Lower leg skin (tissue), 4 donors: ENCODE results near the gene INF2. TPM values are rescaled to one million over a fixed set of nuclear protein-coding genes. Genes with fewer than 3 reads are reported as not detected.

Source experiments
- DNase-seq, 2 donors: peaks; one replicate each; pipeline ENCODE4 v3.0.0-alpha.2; 2019; ENCODE audit warnings: low spot score in 2 of 2
- H3K4me3 ChIP-seq: fragments of 200-600 bp; sonication (generic); 2 replicates; pipeline ENCODE4 v1.5.1; 2017; ENCODE audit warnings: mild to moderate bottlenecking, low read depth; ENCODE audit not compliant: poor library complexity, severe bottlenecking
- POLR2A ChIP-seq, 2 donors: fragments of 450-650 bp; IDR thresholded peaks; one replicate each; pipeline ENCODE4 v1.6.1; 2016 to 2017; ENCODE audit warnings: antibody characterized with exemption in 2 of 2, mild to moderate bottlenecking in 1 of 2, moderate library complexity in 1 of 2
- WGBS, 2 donors: methylation state at CpG; one replicate each; pipeline ENCODE4 v1.1.5; 2018; 5-methylcytosine and 5-hydroxymethylcytosine counted together
- intact Hi-C: fragments of 100-400 bp; cut with DNase I; formaldehyde crosslinking; loops from one replicate; pipeline ENCODE4 v1.15.0; 2023; ENCODE audit warnings: low total_unique reads
- microRNA-seq, 2 donors: library from miRNA; unstranded; fragments of <30 nt; microRNA quantifications; one replicate each; pipeline ENCODE4, GENCODE V29; 2016; ENCODE audit warnings: borderline replicate concordance in 2 of 2, borderline number of aligned reads in 1 of 2
- total RNA-seq, 4 donors: library from RNA; depleted of rRNA; stranded (reverse); fragments of >200 nt; gene quantifications; one replicate each; pipeline ENCODE4 v1.1.0, GENCODE V29; 2016
- TF ChIP-seq, protein P1 (sequence below), 3 donors: fragments of 450-650 bp; IDR thresholded peaks; one replicate each; pipeline ENCODE4 v1.5.1; 2016; ENCODE audit warnings: antibody characterized with exemption in 3 of 3, mild to moderate bottlenecking in 3 of 3, moderate library complexity in 2 of 3

INF2 gene
- total RNA-seq, 4 donors from 2014 or later, result 63.8 to 121 (median 83.9) TPM

DNA sequence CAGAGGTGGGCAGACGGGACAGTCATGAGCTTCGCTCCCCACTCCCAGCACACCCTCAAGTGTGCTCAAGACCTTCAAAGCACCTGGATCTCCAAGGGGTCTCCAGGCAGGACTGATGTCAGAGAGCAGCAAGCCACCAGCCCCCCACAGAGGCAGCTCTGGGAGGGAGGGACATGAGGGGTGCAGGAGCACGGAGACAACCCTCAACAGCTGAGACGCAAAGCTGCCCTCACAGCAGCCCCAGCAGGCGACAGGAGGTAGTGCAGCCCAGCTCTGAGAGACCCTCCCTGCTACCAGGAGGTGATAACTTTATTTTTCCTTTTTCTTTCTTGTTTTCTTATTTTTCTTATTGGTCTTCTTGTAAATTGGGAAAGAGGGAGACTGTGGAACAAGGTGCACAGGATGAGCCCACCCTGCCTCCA lies 81.4 kb downstream of the INF2 start:
- no peak overlapping the region for H3K4me3 ChIP-seq
- DNase-seq, result no peak
- 92 to 94% methylated on average over 5 of the region's 5 CpGs for WGBS, 2 donors
- intact Hi-C loops, result loop anchor here (5.0 kb wide), 1 partner anchor 51 kb away; no protein-coding TSS in a partner anchor
- TF ChIP-seq POLR2A (IDR thresholded peaks at IDR 0.05), result no peak
- TF ChIP-seq, protein P1, sequence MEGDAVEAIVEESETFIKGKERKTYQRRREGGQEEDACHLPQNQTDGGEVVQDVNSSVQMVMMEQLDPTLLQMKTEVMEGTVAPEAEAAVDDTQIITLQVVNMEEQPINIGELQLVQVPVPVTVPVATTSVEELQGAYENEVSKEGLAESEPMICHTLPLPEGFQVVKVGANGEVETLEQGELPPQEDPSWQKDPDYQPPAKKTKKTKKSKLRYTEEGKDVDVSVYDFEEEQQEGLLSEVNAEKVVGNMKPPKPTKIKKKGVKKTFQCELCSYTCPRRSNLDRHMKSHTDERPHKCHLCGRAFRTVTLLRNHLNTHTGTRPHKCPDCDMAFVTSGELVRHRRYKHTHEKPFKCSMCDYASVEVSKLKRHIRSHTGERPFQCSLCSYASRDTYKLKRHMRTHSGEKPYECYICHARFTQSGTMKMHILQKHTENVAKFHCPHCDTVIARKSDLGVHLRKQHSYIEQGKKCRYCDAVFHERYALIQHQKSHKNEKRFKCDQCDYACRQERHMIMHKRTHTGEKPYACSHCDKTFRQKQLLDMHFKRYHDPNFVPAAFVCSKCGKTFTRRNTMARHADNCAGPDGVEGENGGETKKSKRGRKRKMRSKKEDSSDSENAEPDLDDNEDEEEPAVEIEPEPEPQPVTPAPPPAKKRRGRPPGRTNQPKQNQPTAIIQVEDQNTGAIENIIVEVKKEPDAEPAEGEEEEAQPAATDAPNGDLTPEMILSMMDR (IDR thresholded peaks at IDR 0.05), result no peak

- 96 to 97% methylated on average over 4 of the region's 4 CpGs for WGBS, 2 donors
- TF ChIP-seq POLR2A (IDR thresholded peaks at IDR 0.05), result no peak
- TF ChIP-seq, protein P1 (IDR thresholded peaks at IDR 0.05), result no peak
- DNase-seq, result no peak
- no peak overlapping the region for H3K4me3 ChIP-seq
- intact Hi-C loops, result loop anchor here (5.0 kb wide), 1 partner anchor 51 kb away; no protein-coding TSS in a partner anchor
These were observed 82.0 kb downstream of the INF2 start for GRCh38 chr14:104771374-104771773.

Small RNA genes within 50 kb of the gene (microRNA-seq; reads per million reads assigned to microRNA genes)
- 0 reads per million in 2 donors for gene MIR4710

Other genes with a start within 250 kb of the INF2 start
- under 1 TPM in 1 of 4 donors, not detected in 3; 0.98 TPM for gene C14orf180, start 109.9 kb upstream of the INF2 start, total RNA-seq
- not detected for gene TMEM179, start 84.8 kb upstream of the INF2 start, total RNA-seq
- gene ADSS1, start 34.6 kb downstream of the INF2 start, total RNA-seq, result 1 to 10 TPM; 5.5 to 8.7 (median 7.2) TPM
- gene SIVA1, start 63.5 kb downstream of the INF2 start, total RNA-seq, result 100 to 1,000 TPM; 162 to 174 (median 168) TPM
- 10 to 100 TPM; 51.9 to 91.0 (median 88.7) TPM for gene AKT1, start 106.1 kb downstream of the INF2 start, total RNA-seq
- 10 to 100 TPM in 2 of 4 donors, 1 to 10 TPM in 2; 1.6 to 11.9 (median 8.6) TPM for gene ZBTB42, start 111.5 kb downstream of the INF2 start, total RNA-seq
- 10 to 100 TPM; 41.8 to 80.8 (median 58.5) TPM for gene CEP170B, start 175.7 kb downstream of the INF2 start, total RNA-seq
- gene PLD4, start 235.3 kb downstream of the INF2 start, total RNA-seq, result 1 to 10 TPM in 3 of 4 donors, under 1 TPM in 1; 0.84 to 2.6 (median 1.2) TPM